ENCODE measurements around the gene SMAP2. TPM values are rescaled to one million over a fixed set of nuclear protein-coding genes. Genes with fewer than 3 reads are reported as not detected.

The SMAP2 gene
- total RNA-seq, 2 experiments from 2014 or later = 204 to 209 TPM

- H3K27me3 Mint-ChIP-seq = no peaks in the 10 kb centered on the region
- intact Hi-C loops (cut with micrococcal nuclease) = no loop called here
- POLR2A ChIA-PET = interaction anchor here (2.1 to 16.6 kb wide), 3 partner anchors 5 to 18 kb away, joined by 16 to 278 read pairs (median 278); partner anchors contain the start of gene SMAP2
- DNase-seq = no peak
- ATAC-seq = no peak
- TF ChIP-seq CTCF (IDR thresholded peaks at IDR 0.05) = no peak
- H3K4me3 Mint-ChIP-seq = no peak overlapping the region
- no peaks in the 10 kb centered on the region for H3K9me3 Mint-ChIP-seq
- CTCF ChIA-PET = interaction anchor here (0.9 to 1.8 kb wide), 2 partner anchors 12 to 249 kb away, joined by 3 to 5 read pairs; no protein-coding TSS in a partner anchor
- H3K27ac Mint-ChIP-seq = peak overlapping the region; percentile 95
- H3K4me1 Mint-ChIP-seq (ENCODE audit: low read depth) = peaks cover 89% of the 10 kb centered on the region
- peaks cover 68% of the 10 kb centered on the region for H3K36me3 Mint-ChIP-seq (ENCODE audit: low read depth)
Observed at GRCh38 chr1:40392221-40392620, 18.7 kb downstream of the SMAP2 start.

GRCh38 chr1:40393173-40393572 lies 19.6 kb downstream of the SMAP2 start:
- Mint-ChIP-seq H3K9me3 (no peaks in the 10 kb centered on the region), H3K4me3 (peak overlapping the region; percentile 20), H3K27ac (peak overlapping the region; percentile 90), H3K27me3 (no peaks in the 10 kb centered on the region), H3K4me1 (ENCODE audit: low read depth) (peaks cover 94% of the 10 kb centered on the region), H3K36me3 (ENCODE audit: low read depth) (peaks cover 71% of the 10 kb centered on the region)
- no peak for TF ChIP-seq CTCF (IDR thresholded peaks at IDR 0.05)
- ChIA-PET CTCF (interaction anchor here (1.6 to 1.9 kb wide), 3 partner anchors 8 to 54 kb away, joined by 5 to 8 read pairs (median 5); no protein-coding TSS in a partner anchor), POLR2A (interaction anchor here (1.0 to 16.6 kb wide), 3 partner anchors 9 to 58 kb away, joined by 3 to 278 read pairs (median 4); partner anchors contain the start of gene ZFP69B)
- ATAC-seq (no peak), DNase-seq (no peak)
- intact Hi-C loops (cut with micrococcal nuclease) = no loop called here

- H3K4me3 Mint-ChIP-seq = peak overlapping the region; percentile 18
- intact Hi-C loops (cut with micrococcal nuclease) = loop anchor here (2.0 kb wide), 1 partner anchor 14 kb away; no protein-coding TSS in a partner anchor
- no peaks in the 10 kb centered on the region for H3K9me3 Mint-ChIP-seq
- DNase-seq (peak; percentile 66), ATAC-seq (peak; percentile 90)
- H3K4me1 Mint-ChIP-seq (ENCODE audit: low read depth) = peaks cover 90% of the 10 kb centered on the region
- POLR2A ChIA-PET = interaction anchor here (1.1 to 16.6 kb wide), 5 partner anchors 9 to 56 kb away, joined by 3 to 278 read pairs (median 4); partner anchors contain the start of gene ZFP69B
- no peak for TF ChIP-seq CTCF (IDR thresholded peaks at IDR 0.05)
- CTCF ChIA-PET = interaction anchor here (0.9 to 1.9 kb wide), 5 partner anchors 9 to 56 kb away, joined by 4 to 8 read pairs (median 5); no protein-coding TSS in a partner anchor
- no peaks in the 10 kb centered on the region for H3K27me3 Mint-ChIP-seq
- peak overlapping the region; percentile 90 for H3K27ac Mint-ChIP-seq
- H3K36me3 Mint-ChIP-seq (ENCODE audit: low read depth) = peaks cover 63% of the 10 kb centered on the region
Observed at GRCh38 chr1:40394491-40395172, 21.1 kb downstream of the SMAP2 start.

GRCh38 chr1:40395190-40396175 lies 22.0 kb downstream of the SMAP2 start:
- CTCF ChIA-PET = interaction anchor here (0.9 to 1.4 kb wide), 5 partner anchors 9 to 57 kb away, joined by 3 to 6 read pairs (median 5); no protein-coding TSS in a partner anchor
- Mint-ChIP-seq H3K4me3 (peak overlapping the region; percentile 18), H3K27ac (peak overlapping the region; percentile 90), H3K9me3 (peaks cover 3% of the 10 kb centered on the region), H3K36me3 (ENCODE audit: low read depth) (peaks cover 62% of the 10 kb centered on the region), H3K4me1 (ENCODE audit: low read depth) (peaks cover 90% of the 10 kb centered on the region), H3K27me3 (no peaks in the 10 kb centered on the region)
- DNase-seq = no peak
- ATAC-seq = no peak
- TF ChIP-seq CTCF (IDR thresholded peaks at IDR 0.05) = no peak
- intact Hi-C loops (cut with micrococcal nuclease) = loop anchor here (2.0 kb wide), 1 partner anchor 15 kb away; no protein-coding TSS in a partner anchor
- POLR2A ChIA-PET = interaction anchor here (0.7 to 16.6 kb wide), 4 partner anchors 8 to 92 kb away, joined by 3 to 278 read pairs (median 6); no protein-coding TSS in a partner anchor

Data from activated CD8-positive, alpha-beta T cell treated with anti-CD3 and anti-CD28 coated beads for 36 hours (primary cell).